SJSA1 (cell line): ENCODE data around the gene ABHD10. TPM values are rescaled to one million over a fixed set of nuclear protein-coding genes. Genes with fewer than 3 reads are reported as not detected.
"Not testable (repeated sequence)": the region's sequence is repeated elsewhere in the genome, so short reads cannot be mapped to it uniquely, and the experiment has no call there.

Experiments
- DNase-seq, 2 experiments: peaks; one replicate each; pipeline ENCODE4 v3.0.0-alpha.2; 2015 to 2020; ENCODE audit warnings: low spot score in 2 of 2, low read depth in 1 of 2
- H3K27ac ChIP-seq: fragments of 250-450 bp; sonication (Bioruptor Pico); 2 replicates; pipeline ENCODE4 v1.5.1; 2020; ENCODE audit warnings: mild to moderate bottlenecking, moderate library complexity
- H3K27me3 ChIP-seq: fragments of 250-450 bp; sonication (Bioruptor Pico); replicated peaks from 2 replicates; pipeline ENCODE4 v1.5.1; 2020; ENCODE audit warnings: mild to moderate bottlenecking, moderate library complexity
- H3K36me3 ChIP-seq: fragments of 250-450 bp; sonication (Bioruptor Pico); 2 replicates; pipeline ENCODE4 v1.5.1; 2020; ENCODE audit warnings: mild to moderate bottlenecking
- H3K4me1 ChIP-seq: fragments of 250-450 bp; sonication (Bioruptor Pico); replicated peaks from 2 replicates; pipeline ENCODE4 v1.6.1; 2021; ENCODE audit warnings: mild to moderate bottlenecking
- H3K4me3 ChIP-seq: fragments of 250-450 bp; sonication (Bioruptor Pico); 2 replicates; pipeline ENCODE4 v1.5.1; 2020; ENCODE audit warnings: mild to moderate bottlenecking
- H3K9me3 ChIP-seq: fragments of 250-450 bp; sonication (Bioruptor Pico); replicated peaks from 2 replicates; pipeline ENCODE4 v1.5.1; 2020; ENCODE audit warnings: mild to moderate bottlenecking
- total RNA-seq: library from RNA; depleted of rRNA; stranded (reverse); fragments of >200 nt; shearing (Covaris generic); gene quantifications from 2 replicates; pipeline ENCODE4 v1.2.3, GENCODE V29; 2014; rRNA removed

ABHD10 gene
- total RNA-seq, 1 experiment from 2014 or later: 33.7 TPM

- not testable (repeated sequence) for H3K9me3 ChIP-seq, H3K36me3 ChIP-seq, H3K4me3 ChIP-seq, H3K27me3 ChIP-seq, DNase-seq, H3K27ac ChIP-seq, H3K4me1 ChIP-seq
Measured at GRCh38 chr3:112037194-112037593, 58.4 kb downstream of the ABHD10 start.

- Histone ChIP-seq H3K36me3 (no peaks in the 10 kb centered on the region), H3K4me3 (no peak overlapping the region), H3K27me3 (no peaks in the 10 kb centered on the region), H3K9me3 (no peaks in the 10 kb centered on the region), H3K27ac (no peak overlapping the region), H3K4me1 (peaks cover 1% of the 10 kb centered on the region; the same call in 1 of the 2 replicates)
- DNase-seq: no peak
Measured at GRCh38 chr3:112038863-112039262, 60.0 kb downstream of the ABHD10 start.

GRCh38 chr3:112041321-112041720 lies 62.5 kb downstream of the ABHD10 start:
- H3K9me3 ChIP-seq: no peaks in the 10 kb centered on the region
- DNase-seq: no peak

GRCh38 chr3:112042842-112043280 lies 64.0 kb downstream of the ABHD10 start:
- Histone ChIP-seq H3K27ac (no peak overlapping the region), H3K4me1 (peaks cover 6% of the 10 kb centered on the region; the same call in 1 of the 2 replicates), H3K27me3 (no peaks in the 10 kb centered on the region), H3K4me3 (no peak overlapping the region), H3K9me3 (no peaks in the 10 kb centered on the region), H3K36me3 (no peaks in the 10 kb centered on the region)
- no peak for DNase-seq

More at GRCh38 chr3:112041321-112041720, 62.5 kb downstream of the ABHD10 start:
- H3K27ac ChIP-seq: no peak overlapping the region
- no peak overlapping the region for H3K4me3 ChIP-seq
- H3K4me1 ChIP-seq: peaks cover 6% of the 10 kb centered on the region; the same call in 1 of the 2 replicates
- H3K27me3 ChIP-seq: no peaks in the 10 kb centered on the region
- no peaks in the 10 kb centered on the region for H3K36me3 ChIP-seq

Other genes starting within 250 kb of the ABHD10 start
- 29.3 and 40.5 TPM in 2 replicates for gene PHLDB2, start 119.8 kb upstream of the ABHD10 start, total RNA-seq
- gene TAGLN3, start 19.9 kb downstream of the ABHD10 start, total RNA-seq: not detected in 2 replicates
- gene TMPRSS7, start 55.7 kb downstream of the ABHD10 start, total RNA-seq: not detected in 2 replicates
- 20.6 and 27.6 TPM in 2 replicates for gene C3orf52, start 107.4 kb downstream of the ABHD10 start, total RNA-seq
- not detected in 2 replicates for gene GCSAM, start 154.2 kb downstream of the ABHD10 start, total RNA-seq